Activated CD8-positive, alpha-beta T cell treated with anti-CD3 and anti-CD28 coated beads, Interleukin-2, amount 10 ng/mL, durations not matched to agents 7 days and 5 days (primary cell): Measurements from ENCODE around the gene ERCC3. TPM values are rescaled to one million over a fixed set of nuclear protein-coding genes. Genes with fewer than 3 reads are reported as not detected.
"Not testable (repeated sequence)": the region's sequence is repeated elsewhere in the genome, so short reads cannot be mapped to it uniquely, and the experiment has no call there.

Experiments used
- ATAC-seq: fragments of 150-1000 bp; cut with Tn5 transposase; one replicate; pipeline ENCODE4 v1.10.0; 2021; ENCODE audit warnings: moderate library complexity
- CTCF ChIA-PET: fragments of 350-600 bp; sonication (Branson Sonifier 250); formaldehyde crosslinking; loops from one replicate; lab custom pipeline; 2021; ENCODE audit warnings: antibody characterized with exemption; lab: Charles Lee
- POLR2A ChIA-PET: fragments of 350-600 bp; sonication (Branson Sonifier 250); formaldehyde crosslinking; loops from one replicate; lab custom pipeline; 2021; ENCODE audit warnings: antibody characterized with exemption; lab: Charles Lee
- DNase-seq: peaks from one replicate; pipeline ENCODE4 v3.0.0-alpha.2; 2020
- H3K27ac Mint-ChIP-seq: one replicate; pipeline ENCODE4 v1.8.0; 2021; ENCODE audit warnings: mild to moderate bottlenecking, mixed read lengths
- H3K27me3 Mint-ChIP-seq: one replicate; pipeline ENCODE4 v1.8.0; 2021; ENCODE audit warnings: low read depth, mixed read lengths
- H3K36me3 Mint-ChIP-seq: one replicate; pipeline ENCODE4 v1.8.0; 2021; ENCODE audit warnings: low read depth, mixed read lengths
- H3K4me1 Mint-ChIP-seq: one replicate; pipeline ENCODE4 v1.8.0; 2021; ENCODE audit warnings: low read depth, mixed read lengths
- H3K4me3 Mint-ChIP-seq: one replicate; pipeline ENCODE4 v1.8.0; 2021; ENCODE audit warnings: mild to moderate bottlenecking, mixed read lengths
- H3K9me3 Mint-ChIP-seq: one replicate; pipeline ENCODE4 v1.8.0; 2022; ENCODE audit warnings: mixed read lengths; ENCODE audit not compliant: insufficient read depth
- total RNA-seq, 2 experiments: library from RNA; stranded (reverse); gene quantifications; one replicate each; pipeline ENCODE4 v1.2.3, GENCODE V29; 2021

Gene ERCC3
- total RNA-seq, 2 experiments from 2014 or later, result 59.4 to 61.7 TPM

GRCh38 chr2:127277028-127277427, 16.9 kb downstream of the ERCC3 start:
- no peak overlapping the region for H3K4me3 Mint-ChIP-seq
- H3K9me3 Mint-ChIP-seq, result no peaks in the 10 kb centered on the region
- no peaks in the 10 kb centered on the region for H3K27me3 Mint-ChIP-seq
- H3K4me1 Mint-ChIP-seq, result peaks cover 2% of the 10 kb centered on the region
- ChIA-PET POLR2A (interaction anchor here (1.6 kb wide), 1 partner anchor 17 kb away, joined by 6 read pairs; the partner anchor contains the start of gene ERCC3), CTCF (no interaction called here)
- peaks cover 70% of the 10 kb centered on the region for H3K36me3 Mint-ChIP-seq
- no peak for ATAC-seq
- DNase-seq, result no peak
- no peak overlapping the region for H3K27ac Mint-ChIP-seq

DNA sequence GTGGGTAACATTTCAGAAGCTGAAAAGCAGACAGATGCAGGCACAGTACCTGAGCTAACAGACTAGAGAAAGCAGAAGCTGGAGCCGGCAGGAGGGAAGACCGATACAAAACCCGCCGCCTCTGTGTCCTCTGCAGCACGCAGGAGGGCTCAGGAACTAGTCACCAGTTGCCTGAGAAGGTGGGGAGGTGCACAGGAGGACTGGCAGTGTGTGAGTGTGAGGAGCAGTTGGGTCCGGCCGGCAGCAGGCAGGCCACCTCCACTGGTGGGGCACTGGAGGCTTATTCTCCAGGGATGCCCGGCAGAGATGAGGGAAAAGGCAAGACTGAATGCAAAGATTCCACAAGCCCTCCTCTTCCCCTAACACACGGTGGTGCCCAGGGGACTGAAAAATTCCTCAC, 18.2 kb downstream of the ERCC3 start:
- DNase-seq (no peak), ATAC-seq (no peak)
- no peak overlapping the region for H3K27ac Mint-ChIP-seq
- CTCF ChIA-PET, result no interaction called here
- no peaks in the 10 kb centered on the region for H3K27me3 Mint-ChIP-seq
- no peaks in the 10 kb centered on the region for H3K9me3 Mint-ChIP-seq
- POLR2A ChIA-PET, result no interaction called here
- H3K4me3 Mint-ChIP-seq, result no peak overlapping the region
- H3K36me3 Mint-ChIP-seq, result peaks cover 69% of the 10 kb centered on the region
- peaks cover 2% of the 10 kb centered on the region for H3K4me1 Mint-ChIP-seq

- Mint-ChIP-seq H3K4me1 (peaks cover 2% of the 10 kb centered on the region), H3K9me3 (no peaks in the 10 kb centered on the region), H3K36me3 (peaks cover 71% of the 10 kb centered on the region), H3K4me3 (no peak overlapping the region), H3K27me3 (no peaks in the 10 kb centered on the region), H3K27ac (no peak overlapping the region)
- no peak for ATAC-seq
- ChIA-PET CTCF (no interaction called here), POLR2A (interaction anchor here (0.6 kb wide), 1 partner anchor 129 kb away, joined by 3 read pairs; no protein-coding TSS in a partner anchor)
- DNase-seq, result no peak
These were observed 18.6 kb downstream of the ERCC3 start for GRCh38 chr2:127275356-127275755.

DNA sequence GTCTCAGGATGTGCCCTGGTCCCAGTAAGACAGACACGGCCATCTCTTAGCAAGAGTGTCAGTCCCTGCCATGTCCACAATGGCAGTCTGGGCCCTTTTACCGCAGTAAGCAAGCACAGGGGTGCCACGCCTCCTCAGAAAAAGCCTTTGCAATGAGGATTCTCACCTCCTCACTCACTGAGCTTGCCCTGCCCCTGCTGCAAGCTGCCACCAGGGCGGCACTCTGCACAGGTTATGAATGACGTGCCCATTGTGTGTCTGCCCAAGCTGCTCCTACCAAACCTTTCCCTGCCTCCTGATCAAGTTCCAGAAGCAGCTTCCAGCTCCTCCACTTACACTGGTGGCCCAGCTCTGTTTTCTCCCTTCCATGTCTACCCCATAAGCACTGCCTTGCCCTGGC, 23.3 kb downstream of the ERCC3 start:
- peaks cover 69% of the 10 kb centered on the region for H3K36me3 Mint-ChIP-seq

GRCh38 chr2:127261804-127262406, 32.0 kb downstream of the ERCC3 start:
- Mint-ChIP-seq H3K4me1 (peaks cover 1% of the 10 kb centered on the region), H3K9me3 (no peaks in the 10 kb centered on the region), H3K27me3 (no peaks in the 10 kb centered on the region), H3K27ac (no peak overlapping the region), H3K36me3 (peaks cover 65% of the 10 kb centered on the region), H3K4me3 (no peak overlapping the region)
- no peak for ATAC-seq
- ChIA-PET POLR2A (no interaction called here), CTCF (no interaction called here)
- DNase-seq, result no peak

More for the DNA sequence above, 23.3 kb downstream of the ERCC3 start:
- no peak for ATAC-seq
- ChIA-PET POLR2A (no interaction called here), CTCF (interaction anchor here (0.7 to 1.2 kb wide), 4 partner anchors 23 to 208 kb away, joined by 3 to 5 read pairs (median 4); partner anchors contain the start of gene ERCC3)
- Mint-ChIP-seq H3K4me1 (peaks cover 2% of the 10 kb centered on the region), H3K27ac (no peak overlapping the region), H3K9me3 (no peaks in the 10 kb centered on the region), H3K4me3 (no peak overlapping the region), H3K27me3 (no peaks in the 10 kb centered on the region)
- DNase-seq, result no peak

DNA sequence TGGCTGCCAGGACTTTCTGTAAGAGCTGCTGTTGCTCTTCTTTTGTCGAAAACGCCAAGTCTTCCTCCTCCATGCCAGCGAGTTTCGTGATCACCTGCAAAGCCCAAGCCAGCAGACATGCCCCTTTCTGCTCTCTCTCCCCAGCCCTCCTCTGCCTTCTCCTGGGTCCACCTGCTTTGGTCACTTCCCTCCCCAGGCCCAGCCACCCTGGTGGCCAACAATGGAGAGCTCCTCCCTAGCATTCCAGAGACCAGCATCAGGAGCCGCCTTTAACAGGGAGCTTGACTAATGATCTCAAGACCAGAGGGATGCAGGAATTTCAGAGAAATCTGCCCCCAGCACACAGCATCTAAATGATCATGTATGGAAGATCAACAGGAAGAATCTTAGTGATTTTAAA, 34.6 kb downstream of the ERCC3 start:
- ATAC-seq (no peak), DNase-seq (no peak)
- Mint-ChIP-seq H3K27me3 (no peaks in the 10 kb centered on the region), H3K4me3 (no peak overlapping the region), H3K9me3 (no peaks in the 10 kb centered on the region), H3K36me3 (peaks cover 63% of the 10 kb centered on the region), H3K27ac (peak overlapping the region; percentile 40), H3K4me1 (peaks cover 13% of the 10 kb centered on the region)
- ChIA-PET POLR2A (interaction anchor here (0.7 kb wide), 1 partner anchor 170 kb away, joined by 3 read pairs; no protein-coding TSS in a partner anchor), CTCF (no interaction called here)

- ATAC-seq (no peak), DNase-seq (no peak)
- Mint-ChIP-seq H3K4me1 (peaks cover 14% of the 10 kb centered on the region), H3K27ac (peak overlapping the region; percentile 76), H3K36me3 (peaks cover 46% of the 10 kb centered on the region), H3K9me3 (no peaks in the 10 kb centered on the region), H3K27me3 (no peaks in the 10 kb centered on the region), H3K4me3 (no peak overlapping the region)
- ChIA-PET POLR2A (no interaction called here), CTCF (no interaction called here)
These were observed 37.1 kb downstream of the ERCC3 start for GRCh38 chr2:127256866-127257265.

- Mint-ChIP-seq H3K4me1 (peaks cover 14% of the 10 kb centered on the region), H3K9me3 (no peaks in the 10 kb centered on the region), H3K27me3 (no peaks in the 10 kb centered on the region), H3K4me3 (no peak overlapping the region), H3K27ac (no peak overlapping the region), H3K36me3 (peaks cover 42% of the 10 kb centered on the region)
- ChIA-PET POLR2A (no interaction called here), CTCF (no interaction called here)
- DNase-seq (no peak), ATAC-seq (no peak)
These were observed 37.6 kb downstream of the ERCC3 start for GRCh38 chr2:127256381-127256780.

GRCh38 chr2:127255721-127256120, 38.2 kb downstream of the ERCC3 start:
- no peak for DNase-seq
- ATAC-seq, result no peak
- Mint-ChIP-seq H3K27ac (no peak overlapping the region), H3K27me3 (no peaks in the 10 kb centered on the region), H3K36me3 (peaks cover 37% of the 10 kb centered on the region), H3K9me3 (no peaks in the 10 kb centered on the region), H3K4me1 (peaks cover 14% of the 10 kb centered on the region), H3K4me3 (no peak overlapping the region)
- ChIA-PET POLR2A (no interaction called here), CTCF (no interaction called here)

GRCh38 chr2:127255146-127255545, 38.8 kb downstream of the ERCC3 start:
- CTCF ChIA-PET, result no interaction called here

GRCh38 chr2:127254386-127254981, 39.5 kb downstream of the ERCC3 start:
- ChIA-PET POLR2A (no interaction called here), CTCF (no interaction called here)
- Mint-ChIP-seq H3K9me3 (no peaks in the 10 kb centered on the region), H3K27me3 (no peaks in the 10 kb centered on the region), H3K27ac (no peak overlapping the region), H3K4me1 (peaks cover 14% of the 10 kb centered on the region), H3K4me3 (no peak overlapping the region), H3K36me3 (peaks cover 28% of the 10 kb centered on the region)
- DNase-seq (no peak), ATAC-seq (no peak)

More at GRCh38 chr2:127255146-127255545, 38.8 kb downstream of the ERCC3 start:
- DNase-seq (no peak), ATAC-seq (no peak)
- Mint-ChIP-seq H3K36me3 (peaks cover 33% of the 10 kb centered on the region), H3K9me3 (no peaks in the 10 kb centered on the region), H3K4me3 (no peak overlapping the region), H3K4me1 (peaks cover 14% of the 10 kb centered on the region), H3K27ac (no peak overlapping the region), H3K27me3 (no peaks in the 10 kb centered on the region)
- POLR2A ChIA-PET, result no interaction called here

DNA sequence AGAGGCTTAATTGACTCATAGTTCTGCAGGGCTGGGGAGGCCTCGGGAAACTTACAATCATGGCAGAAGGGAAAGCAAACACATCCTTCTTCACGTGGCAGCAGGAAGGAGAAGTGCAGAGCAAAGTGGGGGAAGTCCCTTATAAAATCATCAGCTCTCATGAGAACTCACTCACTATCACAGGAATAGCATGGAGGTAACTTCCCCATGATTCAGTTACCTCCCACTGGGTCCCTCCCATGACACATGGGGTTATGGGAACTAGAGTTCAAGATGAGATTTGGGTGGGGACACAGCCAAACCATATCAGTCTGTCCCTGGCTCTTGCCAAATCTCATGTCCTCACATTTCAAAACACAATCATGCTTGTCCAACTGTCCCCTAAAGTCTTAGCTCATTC, 52.8 kb downstream of the ERCC3 start:
- H3K36me3 Mint-ChIP-seq, ATAC-seq, POLR2A ChIA-PET, DNase-seq, H3K27me3 Mint-ChIP-seq, H3K4me3 Mint-ChIP-seq, CTCF ChIA-PET, H3K4me1 Mint-ChIP-seq, H3K27ac Mint-ChIP-seq: not testable (repeated sequence)
- peaks cover 12% of the 10 kb centered on the region for H3K9me3 Mint-ChIP-seq
